SIG-M5 treated with dmso at 0.1 percent for 504 hours (cell line): Measurements from ENCODE around the gene TMEM215.
"Not testable (repeated sequence)": the region's sequence is repeated elsewhere in the genome, so short reads cannot be mapped to it uniquely, and the experiment has no call there.

Source experiments
- DNase-seq: peaks from one replicate; lab custom pipeline; 2025; ENCODE audit not compliant: unreplicated experiment; lab: John Stamatoyannopoulos, UW

The TMEM215 gene

GRCh38 chr9:32783168-32783891 lies at the start of gene TMEM215:
Gene TMEM215, plus strand, starts transcription at chr9:32783540. Its CDS starts 644 bp downstream, at chr9:32784184.
- no peak for DNase-seq

GRCh38 chr9:32735476-32735875 lies 47.9 kb upstream of the TMEM215 start:
- no peak for DNase-seq

GRCh38 chr9:32737378-32737777 lies 46.0 kb upstream of the TMEM215 start:
- no peak for DNase-seq

- no peak for DNase-seq
Observed at GRCh38 chr9:32738501-32739172, 44.7 kb upstream of the TMEM215 start.

- no peak for DNase-seq
Observed at GRCh38 chr9:32741706-32742105, 41.6 kb upstream of the TMEM215 start.

- no peak for DNase-seq
Observed at GRCh38 chr9:32742296-32742695, 41.0 kb upstream of the TMEM215 start.

- no peak for DNase-seq
Observed at GRCh38 chr9:32748013-32748412, 35.3 kb upstream of the TMEM215 start.

- DNase-seq: no peak
Observed at GRCh38 chr9:32755730-32756129, 27.6 kb upstream of the TMEM215 start.

GRCh38 chr9:32764139-32764538 lies 19.2 kb upstream of the TMEM215 start:
- no peak for DNase-seq

GRCh38 chr9:32775283-32775682 lies 8.1 kb upstream of the TMEM215 start:
- DNase-seq: no peak

- no peak for DNase-seq
Observed at GRCh38 chr9:32776201-32776600, 7.1 kb upstream of the TMEM215 start.

- DNase-seq: no peak
Observed at GRCh38 chr9:32782476-32783167, 718 bp upstream of the TMEM215 start.

GRCh38 chr9:32787816-32788215 lies 4.5 kb downstream of the TMEM215 start:
- no peak for DNase-seq

GRCh38 chr9:32796015-32796414 lies 12.7 kb downstream of the TMEM215 start:
- not testable (repeated sequence) for DNase-seq

GRCh38 chr9:32801530-32801929 lies 18.2 kb downstream of the TMEM215 start:
- no peak for DNase-seq

GRCh38 chr9:32807217-32807616 lies 23.9 kb downstream of the TMEM215 start:
- DNase-seq: no peak

- DNase-seq: no peak
Observed at GRCh38 chr9:32811246-32811645, 27.9 kb downstream of the TMEM215 start.

GRCh38 chr9:32820322-32820721 lies 37.0 kb downstream of the TMEM215 start:
- no peak for DNase-seq

- no peak for DNase-seq
Observed at GRCh38 chr9:32823101-32823500, 39.8 kb downstream of the TMEM215 start.

- DNase-seq: no peak
Observed at GRCh38 chr9:32823551-32823950, 40.2 kb downstream of the TMEM215 start.

GRCh38 chr9:32825203-32825602 lies 41.9 kb downstream of the TMEM215 start:
- DNase-seq: no peak

- no peak for DNase-seq
Observed at GRCh38 chr9:32828861-32829260, 45.5 kb downstream of the TMEM215 start.
